SK-N-SH treated with all-trans-retinoic acid at 6 μM for 48 hours (cell line): Measurements from ENCODE around the gene WASF2.
A peak's percentile ranks its signal among the peaks of the same experiment; 100 is the strongest.

ENCODE experiments used
- ATAC-seq: fragments of 200-7000 bp; cut with Tn5 transposase; 3 replicates; pipeline ENCODE4 v1.9.1; 2020; ENCODE audit warnings: mild to moderate bottlenecking, moderate library complexity
- CSDC2 ChIP-seq: fragments of 250-450 bp; sonication (Bioruptor Pico); IDR thresholded peaks from 2 replicates; pipeline ENCODE4 v1.5.0; 2020; ENCODE audit warnings: mild to moderate bottlenecking, moderate library complexity
- ESRRG ChIP-seq: fragments of 250-450 bp; sonication (Bioruptor Pico); IDR thresholded peaks from 2 replicates; pipeline ENCODE4 v1.6.1; 2021; ENCODE audit warnings: mild to moderate bottlenecking
- GLIS3 ChIP-seq: fragments of 250-450 bp; sonication (Bioruptor Pico); IDR thresholded peaks from 2 replicates; pipeline ENCODE4 v1.5.0; 2020; ENCODE audit warnings: mild to moderate bottlenecking, moderate library complexity
- ISL1 ChIP-seq: fragments of 250-450 bp; sonication (Bioruptor Pico); IDR thresholded peaks from 2 replicates; pipeline ENCODE4 v2.1.2; 2022; ENCODE audit warnings: mild to moderate bottlenecking, moderate library complexity
- OSR1 ChIP-seq: fragments of 250-450 bp; sonication (Bioruptor Pico); IDR thresholded peaks from 2 replicates; pipeline ENCODE4 v1.8.0; 2022; ENCODE audit warnings: moderate library complexity, mild to moderate bottlenecking, inconsistent platforms
- PPARA ChIP-seq: fragments of 250-450 bp; sonication (Bioruptor Pico); IDR thresholded peaks from 2 replicates; pipeline ENCODE4 v1.5.0; 2020; ENCODE audit warnings: mild to moderate bottlenecking, borderline replicate concordance
- RARB ChIP-seq: fragments of 250-450 bp; sonication (Bioruptor Pico); IDR thresholded peaks from 2 replicates; pipeline ENCODE4 v1.8.0; 2021; ENCODE audit warnings: mild to moderate bottlenecking, moderate library complexity
- SNAI2 ChIP-seq: fragments of 250-450 bp; sonication (Bioruptor Pico); IDR thresholded peaks from 2 replicates; pipeline ENCODE4 v1.5.0; 2020; ENCODE audit warnings: mild to moderate bottlenecking, moderate library complexity
- TCF4 ChIP-seq: fragments of 250-450 bp; sonication (Bioruptor Pico); IDR thresholded peaks from 2 replicates; pipeline ENCODE4 v1.8.0; 2021; ENCODE audit warnings: mild to moderate bottlenecking, moderate library complexity, borderline replicate concordance
- TOX ChIP-seq: fragments of 250-450 bp; sonication (Bioruptor Pico); IDR thresholded peaks from 2 replicates; pipeline ENCODE4 v1.8.0; 2021; ENCODE audit warnings: mild to moderate bottlenecking, moderate library complexity, borderline replicate concordance
- TSHZ2 ChIP-seq: fragments of 250-450 bp; sonication (Bioruptor Pico); IDR thresholded peaks from 2 replicates; pipeline ENCODE4 v1.5.0; 2020; ENCODE audit warnings: mild to moderate bottlenecking, moderate library complexity
- ZC3H10 ChIP-seq: fragments of 250-450 bp; sonication (Bioruptor Pico); IDR thresholded peaks from 2 replicates; pipeline ENCODE4 v1.5.1; 2021; ENCODE audit warnings: mild to moderate bottlenecking, moderate library complexity
- ZFP3 ChIP-seq: fragments of 250-450 bp; sonication (Bioruptor Pico); IDR thresholded peaks from 2 replicates; pipeline ENCODE4 v1.5.0; 2020; ENCODE audit warnings: mild to moderate bottlenecking, moderate library complexity
- ZFP30 ChIP-seq: fragments of 450-650 bp; formaldehyde crosslinking; IDR thresholded peaks from 2 replicates; pipeline ENCODE4 v1.5.0; 2022; ENCODE audit warnings: mild to moderate bottlenecking, moderate library complexity
- ZNF565 ChIP-seq: fragments of 450-650 bp; formaldehyde crosslinking; conservative IDR thresholded peaks from 2 replicates; pipeline ENCODE4 v1.5.0; 2020; ENCODE audit warnings: low read depth, mild to moderate bottlenecking, moderate library complexity
- ZNF70 ChIP-seq: fragments of 450-650 bp; formaldehyde crosslinking; IDR thresholded peaks from 2 replicates; pipeline ENCODE4 v1.5.0; 2020; ENCODE audit warnings: mild to moderate bottlenecking, moderate library complexity
- ZNF8 ChIP-seq: fragments of 450-650 bp; formaldehyde crosslinking; IDR thresholded peaks from 2 replicates; pipeline ENCODE4 v1.5.0; 2020; ENCODE audit warnings: mild to moderate bottlenecking, moderate library complexity
- TF ChIP-seq, protein P1 (sequence below): fragments of 250-450 bp; sonication (Bioruptor Pico); IDR thresholded peaks from 2 replicates; pipeline ENCODE4 v1.5.1; 2021; ENCODE audit warnings: mild to moderate bottlenecking, moderate library complexity
- TF ChIP-seq, protein P2 (sequence below): fragments of 250-450 bp; sonication (Bioruptor Pico); IDR thresholded peaks from 2 replicates; pipeline ENCODE4 v1.8.0; 2021; ENCODE audit warnings: low read depth, mild to moderate bottlenecking, moderate library complexity, borderline replicate concordance
- TF ChIP-seq, protein P3 (sequence below): fragments of 250-450 bp; sonication (Bioruptor Pico); IDR thresholded peaks from 2 replicates; pipeline ENCODE4 v1.5.1; 2020; ENCODE audit warnings: low read depth, mild to moderate bottlenecking, moderate library complexity

Gene WASF2

DNA sequence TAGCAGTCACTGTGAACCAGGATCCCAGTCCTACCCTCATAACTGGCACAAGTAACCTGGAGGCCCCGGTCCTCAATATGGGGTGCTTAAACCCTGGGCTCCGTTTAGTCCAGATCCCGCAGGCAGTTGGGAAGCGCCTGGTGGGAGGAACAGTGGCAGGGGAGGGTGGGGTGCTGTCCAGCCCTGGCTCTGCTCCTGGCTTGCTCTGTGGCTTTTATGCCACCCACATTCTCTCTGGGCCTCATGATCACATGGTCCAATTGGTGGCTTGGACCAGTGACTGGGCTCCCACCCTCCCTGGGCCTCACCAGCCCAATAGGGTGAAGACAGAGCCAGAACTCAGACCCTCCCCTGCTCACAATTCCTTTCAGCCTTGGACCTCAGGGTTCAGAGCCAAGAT, 109.7 kb downstream of the WASF2 start:
- ATAC-seq: peak; percentile 6; the same call in 2 of the 3 replicates

DNA sequence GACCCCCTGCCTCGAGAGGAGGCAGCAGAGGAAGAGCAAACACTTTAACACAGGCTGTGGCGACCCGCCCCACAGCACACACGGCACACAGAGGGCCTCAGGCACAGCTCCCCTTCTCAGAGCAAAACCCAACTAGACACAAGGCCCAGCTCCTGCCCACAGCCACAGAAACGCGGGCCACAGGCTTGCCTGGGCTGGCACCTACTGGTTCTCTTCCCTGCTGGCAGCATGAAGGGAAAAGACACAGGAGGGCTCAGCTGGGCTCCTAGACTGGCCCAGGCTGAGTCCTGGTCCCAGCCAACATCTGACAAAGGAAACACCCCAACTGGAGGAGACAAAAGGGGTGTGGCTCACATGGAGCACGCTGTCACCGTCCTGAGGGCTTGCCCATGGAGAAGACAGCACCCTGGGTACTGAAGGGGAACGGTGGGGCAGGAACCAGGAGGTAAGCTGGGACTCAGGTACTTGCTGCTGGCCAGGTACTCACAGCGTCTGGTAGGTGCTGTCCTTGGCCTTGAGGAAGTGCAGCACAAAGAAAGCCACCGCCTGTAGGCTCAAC, 110.3 kb downstream of the WASF2 start:
- no peak for TF ChIP-seq TOX (CRISPR knock-in tag)
- no peak for TF ChIP-seq GLIS3
- TF ChIP-seq ZFP3 (CRISPR knock-in tag): no peak
- no peak for TF ChIP-seq PPARA
- TF ChIP-seq, all 23 proteins: peak for 0
- no peak for ATAC-seq

More for the DNA sequence above, 109.7 kb downstream of the WASF2 start:
- TF ChIP-seq SNAI2: no peak
- no peak for TF ChIP-seq ZNF565 (CRISPR knock-in tag)
- no peak for TF ChIP-seq ZFP3 (CRISPR knock-in tag)
- TF ChIP-seq ESRRG (CRISPR knock-in tag): no peak
- TF ChIP-seq, protein P1, sequence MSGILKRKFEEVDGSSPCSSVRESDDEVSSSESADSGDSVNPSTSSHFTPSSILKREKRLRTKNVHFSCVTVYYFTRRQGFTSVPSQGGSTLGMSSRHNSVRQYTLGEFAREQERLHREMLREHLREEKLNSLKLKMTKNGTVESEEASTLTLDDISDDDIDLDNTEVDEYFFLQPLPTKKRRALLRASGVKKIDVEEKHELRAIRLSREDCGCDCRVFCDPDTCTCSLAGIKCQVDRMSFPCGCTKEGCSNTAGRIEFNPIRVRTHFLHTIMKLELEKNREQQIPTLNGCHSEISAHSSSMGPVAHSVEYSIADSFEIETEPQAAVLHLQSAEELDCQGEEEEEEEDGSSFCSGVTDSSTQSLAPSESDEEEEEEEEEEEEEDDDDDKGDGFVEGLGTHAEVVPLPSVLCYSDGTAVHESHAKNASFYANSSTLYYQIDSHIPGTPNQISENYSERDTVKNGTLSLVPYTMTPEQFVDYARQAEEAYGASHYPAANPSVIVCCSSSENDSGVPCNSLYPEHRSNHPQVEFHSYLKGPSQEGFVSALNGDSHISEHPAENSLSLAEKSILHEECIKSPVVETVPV (CRISPR knock-in tag): no peak

DNA sequence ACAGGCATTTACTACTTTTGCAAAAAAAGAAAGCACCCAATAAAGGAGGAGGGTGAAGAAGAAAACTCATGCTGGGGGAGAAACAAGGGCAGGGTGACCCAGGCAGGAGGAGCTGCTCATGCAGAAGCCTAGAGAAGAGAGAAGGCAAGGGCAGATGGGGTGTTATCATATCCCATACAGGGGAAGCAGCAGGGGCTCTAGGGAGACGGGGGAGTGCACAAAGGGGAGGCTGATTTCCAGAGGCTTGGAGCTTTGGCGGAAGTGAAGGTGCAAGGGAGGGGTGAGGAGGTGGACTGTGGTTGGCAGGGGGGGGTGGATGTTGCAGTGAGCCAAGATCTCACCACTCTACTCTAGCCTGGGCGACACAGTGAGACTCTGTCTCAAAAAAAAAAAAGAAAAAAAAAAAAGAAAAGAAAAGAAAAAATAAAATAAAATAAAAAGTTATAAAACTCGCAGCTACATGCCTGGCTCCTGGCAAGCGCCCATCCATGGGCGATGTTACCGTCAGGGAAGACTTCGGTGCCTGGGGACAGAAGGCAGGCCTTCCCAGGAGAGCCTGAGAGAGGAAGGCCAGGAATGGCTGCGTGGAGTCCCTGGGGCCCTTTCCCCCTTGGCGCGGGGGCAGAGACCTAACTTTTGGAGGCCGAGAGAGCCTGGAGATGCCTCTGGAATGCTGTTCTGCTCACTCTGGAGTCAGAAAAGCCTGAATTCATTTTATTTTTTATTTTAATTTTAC, 112.0 kb downstream of the WASF2 start:
- ATAC-seq: no peak
- no peak for TF ChIP-seq OSR1
- no peak for TF ChIP-seq TCF4 (CRISPR knock-in tag)
- TF ChIP-seq ZC3H10 (CRISPR knock-in tag): no peak
- TF ChIP-seq CSDC2 (CRISPR knock-in tag): no peak
- no peak for TF ChIP-seq ESRRG (CRISPR knock-in tag)
- TF ChIP-seq ZNF8 (CRISPR knock-in tag): no peak
- TF ChIP-seq ISL1 (CRISPR knock-in tag): no peak
- TF ChIP-seq TSHZ2 (CRISPR knock-in tag): no peak
- TF ChIP-seq, protein P2, sequence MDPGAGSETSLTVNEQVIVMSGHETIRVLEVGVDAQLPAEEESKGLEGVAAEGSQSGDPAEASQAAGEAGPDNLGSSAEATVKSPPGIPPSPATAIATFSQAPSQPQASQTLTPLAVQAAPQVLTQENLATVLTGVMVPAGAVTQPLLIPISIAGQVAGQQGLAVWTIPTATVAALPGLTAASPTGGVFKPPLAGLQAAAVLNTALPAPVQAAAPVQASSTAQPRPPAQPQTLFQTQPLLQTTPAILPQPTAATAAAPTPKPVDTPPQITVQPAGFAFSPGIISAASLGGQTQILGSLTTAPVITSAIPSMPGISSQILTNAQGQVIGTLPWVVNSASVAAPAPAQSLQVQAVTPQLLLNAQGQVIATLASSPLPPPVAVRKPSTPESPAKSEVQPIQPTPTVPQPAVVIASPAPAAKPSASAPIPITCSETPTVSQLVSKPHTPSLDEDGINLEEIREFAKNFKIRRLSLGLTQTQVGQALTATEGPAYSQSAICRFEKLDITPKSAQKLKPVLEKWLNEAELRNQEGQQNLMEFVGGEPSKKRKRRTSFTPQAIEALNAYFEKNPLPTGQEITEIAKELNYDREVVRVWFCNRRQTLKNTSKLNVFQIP: no peak
- TF ChIP-seq, protein P1 (CRISPR knock-in tag): no peak
- no peak for TF ChIP-seq RARB

- ATAC-seq: no peak
- TF ChIP-seq ZNF70: no peak
- TF ChIP-seq RARB: no peak
- TF ChIP-seq ZFP30: no peak
- no peak for TF ChIP-seq OSR1
- no peak for TF ChIP-seq CSDC2 (CRISPR knock-in tag)
- no peak for TF ChIP-seq GLIS3
- TF ChIP-seq, protein P2: no peak
- no peak for TF ChIP-seq SNAI2
- TF ChIP-seq, protein P1 (CRISPR knock-in tag): no peak
- TF ChIP-seq, protein P3, sequence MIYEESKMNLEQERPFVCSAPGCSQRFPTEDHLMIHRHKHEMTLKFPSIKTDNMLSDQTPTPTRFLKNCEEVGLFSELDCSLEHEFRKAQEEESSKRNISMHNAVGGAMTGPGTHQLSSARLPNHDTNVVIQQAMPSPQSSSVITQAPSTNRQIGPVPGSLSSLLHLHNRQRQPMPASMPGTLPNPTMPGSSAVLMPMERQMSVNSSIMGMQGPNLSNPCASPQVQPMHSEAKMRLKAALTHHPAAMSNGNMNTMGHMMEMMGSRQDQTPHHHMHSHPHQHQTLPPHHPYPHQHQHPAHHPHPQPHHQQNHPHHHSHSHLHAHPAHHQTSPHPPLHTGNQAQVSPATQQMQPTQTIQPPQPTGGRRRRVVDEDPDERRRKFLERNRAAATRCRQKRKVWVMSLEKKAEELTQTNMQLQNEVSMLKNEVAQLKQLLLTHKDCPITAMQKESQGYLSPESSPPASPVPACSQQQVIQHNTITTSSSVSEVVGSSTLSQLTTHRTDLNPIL (CRISPR knock-in tag): no peak
- no peak for TF ChIP-seq ISL1 (CRISPR knock-in tag)
- no peak for TF ChIP-seq ZFP3 (CRISPR knock-in tag)
- no peak for TF ChIP-seq ZNF8 (CRISPR knock-in tag)
- TF ChIP-seq TOX (CRISPR knock-in tag): no peak
- no peak for TF ChIP-seq TCF4 (CRISPR knock-in tag)
These were observed 115.4 kb downstream of the WASF2 start, which contains the start of gene FCN3 for GRCh38 chr1:27374362-27375086. TSS of gene FCN3 (minus strand) at chr1:27374824. CDS start at chr1:27374818, 6 bp downstream.
